GM12873 (cell line): ENCODE results near the gene KLC4.

ENCODE experiments used
- TF ChIP-seq, protein P1 (sequence below): IDR thresholded peaks from 2 replicates; pipeline ENCODE4 v1.5.1; 2012; ENCODE audit warnings: low read depth, mild to moderate bottlenecking, moderate library complexity, low read length, control low read depth; ENCODE audit not compliant: insufficient read depth; ENCODE audit errors: missing control alignments

KLC4 gene

GRCh38 chr6:43026365-43026764 lies 33.1 kb upstream of the KLC4 start:
- TF ChIP-seq, protein P1, sequence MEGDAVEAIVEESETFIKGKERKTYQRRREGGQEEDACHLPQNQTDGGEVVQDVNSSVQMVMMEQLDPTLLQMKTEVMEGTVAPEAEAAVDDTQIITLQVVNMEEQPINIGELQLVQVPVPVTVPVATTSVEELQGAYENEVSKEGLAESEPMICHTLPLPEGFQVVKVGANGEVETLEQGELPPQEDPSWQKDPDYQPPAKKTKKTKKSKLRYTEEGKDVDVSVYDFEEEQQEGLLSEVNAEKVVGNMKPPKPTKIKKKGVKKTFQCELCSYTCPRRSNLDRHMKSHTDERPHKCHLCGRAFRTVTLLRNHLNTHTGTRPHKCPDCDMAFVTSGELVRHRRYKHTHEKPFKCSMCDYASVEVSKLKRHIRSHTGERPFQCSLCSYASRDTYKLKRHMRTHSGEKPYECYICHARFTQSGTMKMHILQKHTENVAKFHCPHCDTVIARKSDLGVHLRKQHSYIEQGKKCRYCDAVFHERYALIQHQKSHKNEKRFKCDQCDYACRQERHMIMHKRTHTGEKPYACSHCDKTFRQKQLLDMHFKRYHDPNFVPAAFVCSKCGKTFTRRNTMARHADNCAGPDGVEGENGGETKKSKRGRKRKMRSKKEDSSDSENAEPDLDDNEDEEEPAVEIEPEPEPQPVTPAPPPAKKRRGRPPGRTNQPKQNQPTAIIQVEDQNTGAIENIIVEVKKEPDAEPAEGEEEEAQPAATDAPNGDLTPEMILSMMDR: no peak

GRCh38 chr6:43029120-43029519 lies 30.3 kb upstream of the KLC4 start:
- TF ChIP-seq, protein P1: no peak

DNA sequence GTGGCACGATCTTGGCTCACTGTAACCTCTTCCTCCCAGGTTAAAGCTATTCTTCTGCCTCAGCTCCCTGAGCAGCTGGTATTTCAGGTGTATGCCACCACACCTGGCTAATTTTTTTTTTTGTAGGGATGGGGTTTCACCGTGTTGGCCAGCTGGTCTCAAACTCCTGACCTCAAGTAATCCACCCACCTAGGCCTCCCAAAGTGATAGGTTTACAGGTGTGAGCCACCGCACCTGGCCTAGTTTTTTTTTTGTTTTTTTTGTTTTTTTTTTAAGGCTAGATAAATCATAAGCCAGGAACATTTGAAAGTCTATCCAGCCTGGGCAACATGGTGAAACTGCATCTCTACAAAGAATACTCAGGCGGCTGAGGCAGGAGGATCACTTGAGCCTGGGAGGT lies 27.1 kb upstream of the KLC4 start:
- TF ChIP-seq, protein P1: no peak

GRCh38 chr6:43033496-43034189 lies 25.8 kb upstream of the KLC4 start:
- TF ChIP-seq, protein P1: no peak

DNA sequence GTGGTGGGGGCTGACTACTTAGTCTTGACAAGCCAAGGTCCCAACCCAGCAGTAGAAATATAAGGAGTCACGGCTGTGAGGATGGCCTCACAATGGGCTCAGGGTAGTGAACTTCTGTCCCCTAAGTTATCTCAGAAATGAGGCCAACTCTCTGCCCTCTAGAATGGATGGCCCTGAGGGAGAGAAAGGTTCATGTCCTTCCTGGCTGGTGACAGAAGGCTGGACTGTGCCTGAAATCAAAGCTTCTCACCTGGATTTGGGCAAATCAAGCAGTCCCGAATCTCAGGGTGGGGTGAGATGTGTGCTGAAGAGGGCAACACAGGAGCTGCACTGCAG lies 25.3 kb upstream of the KLC4 start:
- TF ChIP-seq, protein P1: no peak

- TF ChIP-seq, protein P1: no peak
Measured at GRCh38 chr6:43035495-43036194, 23.8 kb upstream of the KLC4 start.

DNA sequence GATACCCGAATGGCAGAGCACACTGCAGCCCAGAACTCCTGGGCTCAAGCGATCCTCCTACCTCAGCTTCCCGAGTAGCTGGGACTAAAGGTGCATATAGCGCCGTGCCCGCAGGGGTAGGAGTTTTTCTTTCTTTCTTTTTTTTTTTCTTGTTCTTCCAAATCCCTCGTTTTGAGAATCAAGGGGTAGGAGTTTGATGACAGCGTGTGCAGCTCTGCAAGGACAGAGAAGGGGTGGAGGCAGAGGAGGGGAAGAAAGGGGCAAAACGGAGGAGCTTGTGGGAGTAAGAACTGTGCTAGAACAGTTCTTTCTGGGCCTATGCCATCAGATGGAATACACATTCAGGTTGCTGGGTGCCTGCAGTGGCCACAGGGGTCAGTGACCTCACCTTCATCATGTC lies 22.7 kb upstream of the KLC4 start:
- TF ChIP-seq, protein P1: no peak
